Astrocyte (in vitro differentiated cells and primary cell): Measurements from ENCODE around the gene RNF144A. TPM values are rescaled to one million over a fixed set of nuclear protein-coding genes. Genes with fewer than 3 reads are reported as not detected.

Experiments
- DNase-seq: peaks from one replicate; pipeline ENCODE4 v3.0.0-alpha.2; 2010; ENCODE audit warnings: low read depth
- FAIRE-seq: peaks from 2 replicates; lab custom pipeline; 2011; peaks lifted over from hg19 to GRCh38; lab: Jason Lieb, UNC
- H2AFZ ChIP-seq: 2 replicates; pipeline ENCODE4 v1.6.0; 2012; ENCODE audit warnings: low read depth, low read length, inconsistent platforms
- H3K27ac ChIP-seq: 2 replicates; pipeline ENCODE4 v1.5.1; 2011; ENCODE audit warnings: low read depth, low read length, inconsistent platforms
- H3K27me3 ChIP-seq: 2 replicates; pipeline ENCODE4 v1.6.0; 2011; ENCODE audit warnings: low read length, inconsistent platforms; ENCODE audit not compliant: insufficient read depth
- H3K36me3 ChIP-seq: 2 replicates; pipeline ENCODE4 v1.5.1; 2011; ENCODE audit warnings: low read length, inconsistent platforms; ENCODE audit not compliant: insufficient read depth
- H3K4me1 ChIP-seq: 2 replicates; pipeline ENCODE4 v1.5.1; 2011; ENCODE audit warnings: low read length, inconsistent platforms; ENCODE audit not compliant: insufficient read depth
- H3K4me2 ChIP-seq: 2 replicates; pipeline ENCODE4 v1.6.0; 2012; ENCODE audit warnings: low read length, inconsistent platforms
- H3K4me3 ChIP-seq: 2 replicates; pipeline ENCODE4 v1.5.1; 2011; ENCODE audit warnings: low read depth, mild to moderate bottlenecking, low read length, inconsistent platforms; ENCODE audit not compliant: insufficient read depth
- H3K79me2 ChIP-seq: 2 replicates; pipeline ENCODE4 v1.6.0; 2012; ENCODE audit warnings: mild to moderate bottlenecking, low read length, inconsistent platforms; ENCODE audit not compliant: insufficient read depth
- H3K9ac ChIP-seq: 2 replicates; pipeline ENCODE4 v1.6.0; 2012; ENCODE audit warnings: mild to moderate bottlenecking, low read length, inconsistent platforms
- H3K9me3 ChIP-seq: 2 replicates; pipeline ENCODE4 v1.5.1; 2012; ENCODE audit warnings: low read depth, mild to moderate bottlenecking, low read length, inconsistent platforms; ENCODE audit not compliant: insufficient read depth
- H4K20me1 ChIP-seq: 2 replicates; pipeline ENCODE4 v1.6.0; 2012; ENCODE audit warnings: low read length, inconsistent platforms; ENCODE audit not compliant: insufficient read depth
- H3K27ac Mint-ChIP-seq: one replicate; pipeline ENCODE4 v1.8.0; 2021; ENCODE audit warnings: mild to moderate bottlenecking, mixed read lengths; ENCODE audit not compliant: unreplicated experiment
- H3K27me3 Mint-ChIP-seq: one replicate; pipeline ENCODE4 v1.8.0; 2021; ENCODE audit warnings: low read depth, mixed read lengths; ENCODE audit not compliant: unreplicated experiment
- H3K36me3 Mint-ChIP-seq: one replicate; pipeline ENCODE4 v1.8.0; 2021; ENCODE audit warnings: low read depth, mixed read lengths; ENCODE audit not compliant: unreplicated experiment
- H3K4me1 Mint-ChIP-seq: one replicate; pipeline ENCODE4 v1.8.0; 2021; ENCODE audit warnings: low read depth, mixed read lengths; ENCODE audit not compliant: unreplicated experiment
- H3K4me3 Mint-ChIP-seq: one replicate; pipeline ENCODE4 v1.8.0; 2021; ENCODE audit warnings: mild to moderate bottlenecking, moderate library complexity, mixed read lengths; ENCODE audit not compliant: unreplicated experiment
- H3K9me3 Mint-ChIP-seq: one replicate; pipeline ENCODE4 v1.8.0; 2021; ENCODE audit warnings: mild to moderate bottlenecking, mixed read lengths; ENCODE audit not compliant: unreplicated experiment
- CTCF ChIP-seq: IDR thresholded peaks from 2 replicates; pipeline ENCODE4 v1.5.1; 2011; ENCODE audit warnings: low read depth, mild to moderate bottlenecking, inconsistent platforms, low read length, moderate library complexity; ENCODE audit not compliant: insufficient read depth
- EZH2 ChIP-seq: IDR thresholded peaks from 2 replicates; pipeline ENCODE4 v1.6.1; 2012; ENCODE audit warnings: mild to moderate bottlenecking, low read length, inconsistent platforms; ENCODE audit not compliant: insufficient read depth
- total RNA-seq: library from RNA; stranded (reverse); gene quantifications from 2 replicates; pipeline ENCODE4 v1.2.1, GENCODE V29; 2021

The RNF144A gene
- total RNA-seq, 1 donor from 2014 or later: 4.9 TPM

GRCh38 chr2:6919901-6920742 is 2.9 kb downstream of the RNF144A start:
- Histone ChIP-seq H3K27me3 (no peaks in the 10 kb centered on the region), H3K4me3 (no peak overlapping the region), H3K79me2 (peaks cover 3% of the 10 kb centered on the region), H3K4me2 (peak overlapping the region; percentile 13), H2AFZ (no peak overlapping the region), H3K4me1 (peaks cover 3% of the 10 kb centered on the region), H3K27ac (no peak overlapping the region), H3K36me3 (no peaks in the 10 kb centered on the region), H3K9ac (no peak overlapping the region), H4K20me1 (peaks cover 33% of the 10 kb centered on the region), H3K9me3 (peaks cover 2% of the 10 kb centered on the region)
- Mint-ChIP-seq H3K27ac (no peak overlapping the region), H3K4me3 (no peak overlapping the region), H3K36me3 (no peaks in the 10 kb centered on the region), H3K9me3 (no peaks in the 10 kb centered on the region), H3K4me1 (peaks cover 8% of the 10 kb centered on the region), H3K27me3 (peaks cover 4% of the 10 kb centered on the region)
- no peak for TF ChIP-seq EZH2
- TF ChIP-seq CTCF: no peak
- FAIRE-seq (no peak), DNase-seq (no peak)

GRCh38 chr2:6920743-6921064 is 3.5 kb downstream of the RNF144A start:
- H3K4me1 Mint-ChIP-seq: peaks cover 8% of the 10 kb centered on the region
- H3K36me3 Mint-ChIP-seq: no peaks in the 10 kb centered on the region
- H3K9me3 Mint-ChIP-seq: no peaks in the 10 kb centered on the region
- Histone ChIP-seq H3K9me3 (peaks cover 2% of the 10 kb centered on the region), H2AFZ (no peak overlapping the region), H3K4me3 (no peak overlapping the region), H3K79me2 (peaks cover 5% of the 10 kb centered on the region), H3K27me3 (no peaks in the 10 kb centered on the region), H3K36me3 (no peaks in the 10 kb centered on the region), H3K4me2 (peak overlapping the region; percentile 13), H3K9ac (no peak overlapping the region), H3K4me1 (peaks cover 3% of the 10 kb centered on the region), H4K20me1 (peaks cover 39% of the 10 kb centered on the region), H3K27ac (no peak overlapping the region)
- H3K4me3 Mint-ChIP-seq: no peak overlapping the region
- FAIRE-seq: no peak
- TF ChIP-seq EZH2 (no peak), CTCF (no peak)
- peaks cover 4% of the 10 kb centered on the region for H3K27me3 Mint-ChIP-seq
- DNase-seq: no peak
- H3K27ac Mint-ChIP-seq: no peak overlapping the region

GRCh38 chr2:6921321-6921922 is 4.2 kb downstream of the RNF144A start:
- H3K9me3 ChIP-seq: peaks cover 2% of the 10 kb centered on the region
- FAIRE-seq: no peak
- no peak overlapping the region for H3K27ac ChIP-seq
- H3K4me3 Mint-ChIP-seq: no peak overlapping the region
- DNase-seq: no peak
- H2AFZ ChIP-seq: no peak overlapping the region
- H3K36me3 ChIP-seq: no peaks in the 10 kb centered on the region
- H3K36me3 Mint-ChIP-seq: no peaks in the 10 kb centered on the region
- H3K79me2 ChIP-seq: peaks cover 8% of the 10 kb centered on the region
- H3K27me3 ChIP-seq: no peaks in the 10 kb centered on the region
- H3K4me1 ChIP-seq: peaks cover 3% of the 10 kb centered on the region
- peaks cover 8% of the 10 kb centered on the region for H3K4me1 Mint-ChIP-seq
- H3K4me3 ChIP-seq: no peak overlapping the region
- H3K27ac Mint-ChIP-seq: no peak overlapping the region
- TF ChIP-seq CTCF (no peak), EZH2 (no peak)
- no peak overlapping the region for H3K9ac ChIP-seq
- peaks cover 42% of the 10 kb centered on the region for H4K20me1 ChIP-seq
- H3K27me3 Mint-ChIP-seq: peaks cover 4% of the 10 kb centered on the region
- no peak overlapping the region for H3K4me2 ChIP-seq
- no peaks in the 10 kb centered on the region for H3K9me3 Mint-ChIP-seq
